ENCODE measurements around the gene HOXD4. TPM values are rescaled to one million over a fixed set of nuclear protein-coding genes. Genes with fewer than 3 reads are reported as not detected.
A peak's percentile ranks its signal among the peaks of the same experiment; 100 is the strongest.

HOXD4 gene
- total RNA-seq, 1 experiment from 2014 or later = not detected

DNA sequence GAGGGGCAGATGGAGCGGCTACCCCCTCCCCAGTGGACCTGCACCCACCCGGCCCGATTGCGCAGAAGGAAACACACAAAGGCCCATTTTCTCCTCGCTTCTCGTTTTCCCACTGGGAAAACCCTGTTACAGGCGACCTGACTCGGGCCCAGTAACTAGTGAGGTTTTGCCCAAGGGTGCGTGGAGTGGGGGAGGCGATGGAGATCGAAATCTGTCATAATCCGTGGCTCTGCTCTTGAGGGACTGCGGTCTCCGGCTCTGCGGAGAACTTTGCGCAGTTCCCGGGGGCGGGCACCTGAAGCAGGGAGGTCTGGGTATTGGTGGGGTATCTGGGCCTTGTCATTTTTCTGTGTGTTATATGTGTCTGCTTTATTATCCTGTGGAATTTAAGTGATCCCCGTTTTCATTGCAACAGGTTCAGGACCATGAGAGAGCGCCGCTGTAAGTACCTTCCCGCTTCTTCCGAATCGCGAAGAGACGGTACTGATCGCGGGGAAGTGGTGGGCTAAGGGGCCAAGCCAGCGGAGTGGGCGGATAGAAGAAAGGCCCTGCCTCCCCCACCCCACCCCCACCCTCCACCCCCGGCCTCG is 4.0 kb upstream of the HOXD4 start (continued):
- TF ChIP-seq, protein P1, sequence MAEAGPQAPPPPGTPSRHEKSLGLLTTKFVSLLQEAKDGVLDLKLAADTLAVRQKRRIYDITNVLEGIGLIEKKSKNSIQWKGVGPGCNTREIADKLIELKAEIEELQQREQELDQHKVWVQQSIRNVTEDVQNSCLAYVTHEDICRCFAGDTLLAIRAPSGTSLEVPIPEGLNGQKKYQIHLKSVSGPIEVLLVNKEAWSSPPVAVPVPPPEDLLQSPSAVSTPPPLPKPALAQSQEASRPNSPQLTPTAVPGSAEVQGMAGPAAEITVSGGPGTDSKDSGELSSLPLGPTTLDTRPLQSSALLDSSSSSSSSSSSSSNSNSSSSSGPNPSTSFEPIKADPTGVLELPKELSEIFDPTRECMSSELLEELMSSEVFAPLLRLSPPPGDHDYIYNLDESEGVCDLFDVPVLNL (CRISPR knock-in tag; IDR thresholded peaks at IDR 0.05; ENCODE audit: borderline replicate concordance, low read depth) = no peak

DNA sequence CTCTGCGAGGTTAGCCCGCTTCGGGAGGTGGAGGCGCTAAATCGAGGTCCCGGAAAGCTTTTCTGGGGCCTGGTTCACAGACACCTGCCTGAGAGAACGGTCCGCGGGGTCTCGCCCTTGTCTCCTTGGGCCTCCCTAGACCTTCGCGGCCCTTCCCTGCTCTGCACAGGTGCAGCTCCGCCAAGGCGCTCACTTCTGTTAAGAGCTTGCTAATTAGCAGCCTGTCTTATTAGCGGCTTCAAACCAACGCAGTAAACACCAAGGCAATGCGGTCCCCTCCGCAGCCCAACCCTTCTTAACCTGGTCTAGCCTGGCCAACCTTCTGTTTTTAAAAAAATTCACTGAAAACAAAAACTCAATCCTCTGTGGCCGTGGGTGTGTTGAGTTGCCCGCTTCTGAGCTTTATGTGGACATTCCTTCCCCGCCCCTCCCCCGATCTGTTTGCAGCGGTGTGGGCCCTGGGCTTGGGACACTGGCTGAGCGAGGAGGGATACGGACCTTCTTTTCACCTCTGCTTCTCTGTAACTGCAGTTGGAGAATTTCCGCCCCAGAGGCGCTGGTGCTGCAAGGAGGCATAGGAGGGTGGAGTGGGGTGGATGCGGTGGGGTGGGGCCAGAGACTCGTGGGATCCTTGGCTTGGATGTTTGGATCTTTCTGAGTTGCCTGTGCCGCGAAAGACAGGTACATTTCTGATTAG is 3.4 kb upstream of the HOXD4 start:
- Mint-ChIP-seq H3K4me1 (peaks cover 22% of the 10 kb centered on the region), H3K36me3 (no peaks in the 10 kb centered on the region), H3K4me3 (no peak overlapping the region), H3K27me3 (ENCODE audit: low read depth) (peaks cover 100% of the 10 kb centered on the region), H3K27ac (no peak overlapping the region), H3K9me3 (no peaks in the 10 kb centered on the region)
- POLR2A ChIA-PET = no interaction called here
- DNase-seq (ENCODE audit: low spot score) (no peak), ATAC-seq (peak; percentile 12; the same call in 1 of the 2 replicates)
- no peak for TF ChIP-seq SOX15 (CRISPR knock-in tag; IDR thresholded peaks at IDR 0.05)
- TF ChIP-seq, protein P2, sequence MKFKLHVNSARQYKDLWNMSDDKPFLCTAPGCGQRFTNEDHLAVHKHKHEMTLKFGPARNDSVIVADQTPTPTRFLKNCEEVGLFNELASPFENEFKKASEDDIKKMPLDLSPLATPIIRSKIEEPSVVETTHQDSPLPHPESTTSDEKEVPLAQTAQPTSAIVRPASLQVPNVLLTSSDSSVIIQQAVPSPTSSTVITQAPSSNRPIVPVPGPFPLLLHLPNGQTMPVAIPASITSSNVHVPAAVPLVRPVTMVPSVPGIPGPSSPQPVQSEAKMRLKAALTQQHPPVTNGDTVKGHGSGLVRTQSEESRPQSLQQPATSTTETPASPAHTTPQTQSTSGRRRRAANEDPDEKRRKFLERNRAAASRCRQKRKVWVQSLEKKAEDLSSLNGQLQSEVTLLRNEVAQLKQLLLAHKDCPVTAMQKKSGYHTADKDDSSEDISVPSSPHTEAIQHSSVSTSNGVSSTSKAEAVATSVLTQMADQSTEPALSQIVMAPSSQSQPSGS (CRISPR knock-in tag; IDR thresholded peaks at IDR 0.05; ENCODE audit: borderline replicate concordance, low read depth) = no peak
- TF ChIP-seq, protein P3, sequence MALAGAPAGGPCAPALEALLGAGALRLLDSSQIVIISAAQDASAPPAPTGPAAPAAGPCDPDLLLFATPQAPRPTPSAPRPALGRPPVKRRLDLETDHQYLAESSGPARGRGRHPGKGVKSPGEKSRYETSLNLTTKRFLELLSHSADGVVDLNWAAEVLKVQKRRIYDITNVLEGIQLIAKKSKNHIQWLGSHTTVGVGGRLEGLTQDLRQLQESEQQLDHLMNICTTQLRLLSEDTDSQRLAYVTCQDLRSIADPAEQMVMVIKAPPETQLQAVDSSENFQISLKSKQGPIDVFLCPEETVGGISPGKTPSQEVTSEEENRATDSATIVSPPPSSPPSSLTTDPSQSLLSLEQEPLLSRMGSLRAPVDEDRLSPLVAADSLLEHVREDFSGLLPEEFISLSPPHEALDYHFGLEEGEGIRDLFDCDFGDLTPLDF (CRISPR knock-in tag; IDR thresholded peaks at IDR 0.05) = no peak
- TF ChIP-seq, protein P4, sequence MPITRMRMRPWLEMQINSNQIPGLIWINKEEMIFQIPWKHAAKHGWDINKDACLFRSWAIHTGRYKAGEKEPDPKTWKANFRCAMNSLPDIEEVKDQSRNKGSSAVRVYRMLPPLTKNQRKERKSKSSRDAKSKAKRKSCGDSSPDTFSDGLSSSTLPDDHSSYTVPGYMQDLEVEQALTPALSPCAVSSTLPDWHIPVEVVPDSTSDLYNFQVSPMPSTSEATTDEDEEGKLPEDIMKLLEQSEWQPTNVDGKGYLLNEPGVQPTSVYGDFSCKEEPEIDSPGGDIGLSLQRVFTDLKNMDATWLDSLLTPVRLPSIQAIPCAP (CRISPR knock-in tag; IDR thresholded peaks at IDR 0.05) = no peak
- TF ChIP-seq, protein P5, sequence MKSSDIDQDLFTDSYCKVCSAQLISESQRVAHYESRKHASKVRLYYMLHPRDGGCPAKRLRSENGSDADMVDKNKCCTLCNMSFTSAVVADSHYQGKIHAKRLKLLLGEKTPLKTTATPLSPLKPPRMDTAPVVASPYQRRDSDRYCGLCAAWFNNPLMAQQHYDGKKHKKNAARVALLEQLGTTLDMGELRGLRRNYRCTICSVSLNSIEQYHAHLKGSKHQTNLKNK (CRISPR knock-in tag; IDR thresholded peaks at IDR 0.05) = no peak
- TF ChIP-seq, protein P6, sequence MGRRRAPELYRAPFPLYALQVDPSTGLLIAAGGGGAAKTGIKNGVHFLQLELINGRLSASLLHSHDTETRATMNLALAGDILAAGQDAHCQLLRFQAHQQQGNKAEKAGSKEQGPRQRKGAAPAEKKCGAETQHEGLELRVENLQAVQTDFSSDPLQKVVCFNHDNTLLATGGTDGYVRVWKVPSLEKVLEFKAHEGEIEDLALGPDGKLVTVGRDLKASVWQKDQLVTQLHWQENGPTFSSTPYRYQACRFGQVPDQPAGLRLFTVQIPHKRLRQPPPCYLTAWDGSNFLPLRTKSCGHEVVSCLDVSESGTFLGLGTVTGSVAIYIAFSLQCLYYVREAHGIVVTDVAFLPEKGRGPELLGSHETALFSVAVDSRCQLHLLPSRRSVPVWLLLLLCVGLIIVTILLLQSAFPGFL (CRISPR knock-in tag; IDR thresholded peaks at IDR 0.05; ENCODE audit: borderline replicate concordance) = no peak
- TF ChIP-seq, protein P7, sequence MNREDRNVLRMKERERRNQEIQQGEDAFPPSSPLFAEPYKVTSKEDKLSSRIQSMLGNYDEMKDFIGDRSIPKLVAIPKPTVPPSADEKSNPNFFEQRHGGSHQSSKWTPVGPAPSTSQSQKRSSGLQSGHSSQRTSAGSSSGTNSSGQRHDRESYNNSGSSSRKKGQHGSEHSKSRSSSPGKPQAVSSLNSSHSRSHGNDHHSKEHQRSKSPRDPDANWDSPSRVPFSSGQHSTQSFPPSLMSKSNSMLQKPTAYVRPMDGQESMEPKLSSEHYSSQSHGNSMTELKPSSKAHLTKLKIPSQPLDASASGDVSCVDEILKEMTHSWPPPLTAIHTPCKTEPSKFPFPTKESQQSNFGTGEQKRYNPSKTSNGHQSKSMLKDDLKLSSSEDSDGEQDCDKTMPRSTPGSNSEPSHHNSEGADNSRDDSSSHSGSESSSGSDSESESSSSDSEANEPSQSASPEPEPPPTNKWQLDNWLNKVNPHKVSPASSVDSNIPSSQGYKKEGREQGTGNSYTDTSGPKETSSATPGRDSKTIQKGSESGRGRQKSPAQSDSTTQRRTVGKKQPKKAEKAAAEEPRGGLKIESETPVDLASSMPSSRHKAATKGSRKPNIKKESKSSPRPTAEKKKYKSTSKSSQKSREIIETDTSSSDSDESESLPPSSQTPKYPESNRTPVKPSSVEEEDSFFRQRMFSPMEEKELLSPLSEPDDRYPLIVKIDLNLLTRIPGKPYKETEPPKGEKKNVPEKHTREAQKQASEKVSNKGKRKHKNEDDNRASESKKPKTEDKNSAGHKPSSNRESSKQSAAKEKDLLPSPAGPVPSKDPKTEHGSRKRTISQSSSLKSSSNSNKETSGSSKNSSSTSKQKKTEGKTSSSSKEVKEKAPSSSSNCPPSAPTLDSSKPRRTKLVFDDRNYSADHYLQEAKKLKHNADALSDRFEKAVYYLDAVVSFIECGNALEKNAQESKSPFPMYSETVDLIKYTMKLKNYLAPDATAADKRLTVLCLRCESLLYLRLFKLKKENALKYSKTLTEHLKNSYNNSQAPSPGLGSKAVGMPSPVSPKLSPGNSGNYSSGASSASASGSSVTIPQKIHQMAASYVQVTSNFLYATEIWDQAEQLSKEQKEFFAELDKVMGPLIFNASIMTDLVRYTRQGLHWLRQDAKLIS (CRISPR knock-in tag; IDR thresholded peaks at IDR 0.05; ENCODE audit: borderline replicate concordance) = no peak
- no peak for TF ChIP-seq GRHL2 (CRISPR knock-in tag; IDR thresholded peaks at IDR 0.05; ENCODE audit: insufficient replicate concordance, severe bottlenecking)
- TF ChIP-seq TP53 (CRISPR knock-in tag; IDR thresholded peaks at IDR 0.05) = no peak
- TF ChIP-seq MYBL2 (CRISPR knock-in tag; IDR thresholded peaks at IDR 0.05) = no peak
- TF ChIP-seq ZNF219 (CRISPR knock-in tag; IDR thresholded peaks at IDR 0.05; ENCODE audit: borderline replicate concordance) = no peak
- TF ChIP-seq NFATC4 (CRISPR knock-in tag; IDR thresholded peaks at IDR 0.05) = no peak
- TF ChIP-seq ZNF317 (CRISPR knock-in tag; IDR thresholded peaks at IDR 0.05; ENCODE audit: borderline replicate concordance, low read depth) = no peak
- TF ChIP-seq, protein P8, sequence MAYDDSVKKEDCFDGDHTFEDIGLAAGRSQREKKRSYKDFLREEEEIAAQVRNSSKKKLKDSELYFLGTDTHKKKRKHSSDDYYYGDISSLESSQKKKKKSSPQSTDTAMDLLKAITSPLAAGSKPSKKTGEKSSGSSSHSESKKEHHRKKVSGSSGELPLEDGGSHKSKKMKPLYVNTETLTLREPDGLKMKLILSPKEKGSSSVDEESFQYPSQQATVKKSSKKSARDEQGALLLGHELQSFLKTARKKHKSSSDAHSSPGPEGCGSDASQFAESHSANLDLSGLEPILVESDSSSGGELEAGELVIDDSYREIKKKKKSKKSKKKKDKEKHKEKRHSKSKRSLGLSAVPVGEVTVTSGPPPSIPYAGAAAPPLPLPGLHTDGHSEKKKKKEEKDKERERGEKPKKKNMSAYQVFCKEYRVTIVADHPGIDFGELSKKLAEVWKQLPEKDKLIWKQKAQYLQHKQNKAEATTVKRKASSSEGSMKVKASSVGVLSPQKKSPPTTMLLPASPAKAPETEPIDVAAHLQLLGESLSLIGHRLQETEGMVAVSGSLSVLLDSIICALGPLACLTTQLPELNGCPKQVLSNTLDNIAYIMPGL (CRISPR knock-in tag; IDR thresholded peaks at IDR 0.05) = no peak
- TF ChIP-seq EMX1 (CRISPR knock-in tag; IDR thresholded peaks at IDR 0.05) = no peak
- no peak for TF ChIP-seq TCF7 (CRISPR knock-in tag; IDR thresholded peaks at IDR 0.05; ENCODE audit: low read depth)
- no peak for TF ChIP-seq IRF2 (CRISPR knock-in tag; IDR thresholded peaks at IDR 0.05; ENCODE audit: borderline replicate concordance, low read depth)
- no peak for TF ChIP-seq SMAD3 (CRISPR knock-in tag; IDR thresholded peaks at IDR 0.05; ENCODE audit: borderline replicate concordance)
- TF ChIP-seq, protein P9, sequence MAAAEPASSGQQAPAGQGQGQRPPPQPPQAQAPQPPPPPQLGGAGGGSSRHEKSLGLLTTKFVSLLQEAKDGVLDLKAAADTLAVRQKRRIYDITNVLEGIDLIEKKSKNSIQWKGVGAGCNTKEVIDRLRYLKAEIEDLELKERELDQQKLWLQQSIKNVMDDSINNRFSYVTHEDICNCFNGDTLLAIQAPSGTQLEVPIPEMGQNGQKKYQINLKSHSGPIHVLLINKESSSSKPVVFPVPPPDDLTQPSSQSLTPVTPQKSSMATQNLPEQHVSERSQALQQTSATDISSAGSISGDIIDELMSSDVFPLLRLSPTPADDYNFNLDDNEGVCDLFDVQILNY (CRISPR knock-in tag; IDR thresholded peaks at IDR 0.05) = no peak
- TF ChIP-seq, protein P10, sequence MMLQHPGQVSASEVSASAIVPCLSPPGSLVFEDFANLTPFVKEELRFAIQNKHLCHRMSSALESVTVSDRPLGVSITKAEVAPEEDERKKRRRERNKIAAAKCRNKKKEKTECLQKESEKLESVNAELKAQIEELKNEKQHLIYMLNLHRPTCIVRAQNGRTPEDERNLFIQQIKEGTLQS (CRISPR knock-in tag; conservative IDR thresholded peaks at IDR 0.05) = no peak
- CTCF ChIA-PET = interaction anchor here (1.1 to 1.6 kb wide), 4 partner anchors 37 to 504 kb away, joined by 3 to 9 read pairs (median 4); no protein-coding TSS in a partner anchor
